Spinal cord (tissue), 10 donors: ENCODE measurements around the gene MAP2K7. TPM values are rescaled to one million over a fixed set of nuclear protein-coding genes. Genes with fewer than 3 reads are reported as not detected.
"Not testable (repeated sequence)": the region's sequence is repeated elsewhere in the genome, so short reads cannot be mapped to it uniquely, and the experiment has no call there.

Source experiments
- DNase-seq, 6 donors: peaks; one replicate each; pipeline versions ENCODE4 v3.0.0 to v3.0.0-alpha.2; 2013 to 2015; ENCODE audit warnings: low spot score in 6 of 6, low read depth in 4 of 6
- H3K27ac ChIP-seq: one replicate; pipeline ENCODE4 v1.5.1; 2013; ENCODE audit warnings: low read depth, low read length, control low read depth
- H3K27me3 ChIP-seq: one replicate; pipeline ENCODE4 v1.6.1; 2013; ENCODE audit warnings: low read length; ENCODE audit not compliant: control insufficient read depth, insufficient read depth
- H3K36me3 ChIP-seq: one replicate; pipeline ENCODE4 v1.6.1; 2013; ENCODE audit warnings: low read length; ENCODE audit not compliant: control insufficient read depth, insufficient read depth
- H3K4me1 ChIP-seq: one replicate; pipeline ENCODE4 v1.6.1; 2013; ENCODE audit warnings: low read length; ENCODE audit not compliant: control insufficient read depth, insufficient read depth
- H3K4me3 ChIP-seq: one replicate; pipeline ENCODE4 v1.5.1; 2013; ENCODE audit warnings: low read depth, low read length, control low read depth
- H3K9me3 ChIP-seq: one replicate; pipeline ENCODE4 v1.6.1; 2013; ENCODE audit warnings: low read length; ENCODE audit not compliant: control insufficient read depth, insufficient read depth
- WGBS: methylation state at CpG from one replicate; pipeline ENCODE4 v1.1.5; 2013; ENCODE audit warnings: missing lambda C conversion rate; ENCODE audit not compliant: insufficient coverage; 5-methylcytosine and 5-hydroxymethylcytosine counted together
- polyA plus RNA-seq, 2 donors: library from polyadenylated mRNA; unstranded; fragments of 120-200 nt; gene quantifications; one replicate each; pipeline ENCODE4 v1.2.1, GENCODE V29; 2013; ENCODE audit not compliant: insufficient read length in 2 of 2
- total RNA-seq, 2 donors: library from RNA; depleted of rRNA in 1 of 2; stranded (reverse); fragments of 120-200 nt in 1 of 2; fragments of >200 nt in 1 of 2; gene quantifications; one replicate each; pipeline versions ENCODE4 v1.2.3 to v1.2.4, GENCODE V29; 2013 to 2014
- donor health status: healthy.

MAP2K7 gene
- total and polyA plus RNA-seq, 4 donors: 8.1 to 36.8 (median 21.7) TPM

- no peak overlapping the region for H3K27ac ChIP-seq
- H3K4me3 ChIP-seq: no peak overlapping the region
- H3K9me3 ChIP-seq: no peaks in the 10 kb centered on the region
- H3K36me3 ChIP-seq: no peaks in the 10 kb centered on the region
- peaks cover 19% of the 10 kb centered on the region for H3K27me3 ChIP-seq
- peaks cover 4% of the 10 kb centered on the region for H3K4me1 ChIP-seq
- WGBS: 80% methylated on average over 1 of the region's 2 CpGs
- no peak for DNase-seq
Measured at GRCh38 chr19:7883796-7884570, 19.7 kb upstream of the MAP2K7 start.

- Histone ChIP-seq H3K9me3 (no peaks in the 10 kb centered on the region), H3K4me3 (no peak overlapping the region), H3K4me1 (peaks cover 4% of the 10 kb centered on the region), H3K36me3 (no peaks in the 10 kb centered on the region), H3K27ac (no peak overlapping the region), H3K27me3 (peaks cover 19% of the 10 kb centered on the region)
- WGBS: 76% methylated on average over 5 of the region's 8 CpGs
- no peak for DNase-seq
Measured at GRCh38 chr19:7885818-7886217, 17.9 kb upstream of the MAP2K7 start.

- H3K4me3 ChIP-seq: no peak overlapping the region
- H3K27me3 ChIP-seq: peaks cover 19% of the 10 kb centered on the region
- no peaks in the 10 kb centered on the region for H3K9me3 ChIP-seq
- DNase-seq: no peak
- peaks cover 4% of the 10 kb centered on the region for H3K4me1 ChIP-seq
- 77% methylated on average over 14 of the region's 16 CpGs for WGBS
- H3K27ac ChIP-seq: no peak overlapping the region
- H3K36me3 ChIP-seq: no peaks in the 10 kb centered on the region
Measured at GRCh38 chr19:7887408-7888144, 16.1 kb upstream of the MAP2K7 start.

- no peaks in the 10 kb centered on the region for H3K9me3 ChIP-seq
- peaks cover 19% of the 10 kb centered on the region for H3K27me3 ChIP-seq
- no peak within 1 kb of the TSS for H3K4me3 ChIP-seq
- H3K4me1 ChIP-seq: peaks cover 4% of the 10 kb centered on the region
- 9% methylated on average over 53 of the region's 53 CpGs for WGBS
- no peaks in the 10 kb centered on the region for H3K36me3 ChIP-seq
- no peak within 1 kb of the TSS for H3K27ac ChIP-seq
- DNase-seq: no peak
Measured at GRCh38 chr19:7888145-7888825, 15.4 kb upstream of the MAP2K7 start, which contains the start of gene LRRC8E. LRRC8E (plus strand) TSS chr19:7888510; CDS start chr19:7895604, 7,094 bp downstream.

DNA sequence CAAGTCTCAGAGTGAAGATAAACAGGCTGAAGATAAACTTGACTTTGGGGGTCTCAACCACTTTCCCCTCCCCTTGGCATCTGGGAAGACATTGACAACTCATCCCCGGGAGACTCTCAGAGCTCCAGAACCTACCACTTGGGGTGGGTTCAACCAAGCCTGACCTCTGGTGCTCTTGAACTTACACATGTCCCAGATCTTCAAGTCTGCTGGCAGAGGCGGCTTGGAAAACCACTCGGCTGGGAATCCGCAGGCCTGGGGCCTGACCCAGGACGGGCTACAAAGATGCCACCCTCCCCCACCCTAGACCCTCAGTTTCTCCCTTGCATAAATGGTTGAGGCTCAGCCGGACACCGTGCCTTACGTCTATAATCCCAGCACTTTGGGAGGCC is 14.9 kb upstream of the MAP2K7 start:
- Histone ChIP-seq H3K27me3 (peaks cover 19% of the 10 kb centered on the region), H3K36me3 (no peaks in the 10 kb centered on the region), H3K9me3 (no peaks in the 10 kb centered on the region), H3K4me1 (peaks cover 4% of the 10 kb centered on the region), H3K27ac (no peak overlapping the region), H3K4me3 (no peak overlapping the region)
- 76% methylated on average over 8 of the region's 8 CpGs for WGBS
- DNase-seq: no peak

DNA sequence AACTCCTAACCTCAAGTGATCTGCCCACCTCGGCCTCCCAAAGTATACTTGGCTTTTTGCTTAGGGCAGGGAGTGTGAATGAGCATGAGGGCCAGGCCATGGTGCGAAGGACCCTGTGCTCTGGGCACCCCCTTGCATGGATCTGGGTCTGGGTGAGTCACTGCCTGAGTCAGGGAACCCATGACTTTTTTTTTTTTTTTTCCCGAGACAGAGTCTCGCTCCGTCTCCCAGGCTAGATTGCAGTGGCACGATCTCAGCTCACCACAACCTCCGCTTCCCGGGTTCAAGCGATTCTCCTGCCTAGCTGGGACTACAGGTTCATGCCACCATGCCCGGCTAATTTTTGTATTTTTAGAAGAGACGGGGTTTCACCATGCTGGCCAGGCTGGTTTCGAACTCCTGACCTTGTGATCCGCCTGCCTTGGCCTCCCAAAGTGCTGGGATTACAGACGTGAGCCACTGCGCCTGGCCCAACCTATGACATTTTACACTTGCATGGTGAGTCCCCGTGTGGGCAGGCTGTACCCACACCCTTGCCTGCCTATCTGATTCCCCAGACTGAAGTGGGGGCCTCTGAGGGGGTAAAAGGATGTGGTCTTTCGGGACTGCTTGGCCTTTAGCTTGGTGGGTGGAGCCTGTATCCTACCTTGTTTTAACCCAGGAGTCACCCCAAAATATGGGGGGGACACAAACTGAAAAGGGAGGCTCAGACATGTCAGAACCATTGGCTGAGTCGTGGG is 10.1 kb upstream of the MAP2K7 start:
- DNase-seq, H3K27ac ChIP-seq, H3K27me3 ChIP-seq, H3K4me3 ChIP-seq, H3K4me1 ChIP-seq, H3K9me3 ChIP-seq, H3K36me3 ChIP-seq: not testable (repeated sequence)
- 87% methylated on average over 15 of the region's 18 CpGs for WGBS

- DNase-seq: no peak
- Histone ChIP-seq H3K9me3 (no peaks in the 10 kb centered on the region), H3K36me3 (no peaks in the 10 kb centered on the region), H3K4me1 (no peaks in the 10 kb centered on the region), H3K27me3 (peaks cover 4% of the 10 kb centered on the region), H3K27ac (no peak overlapping the region), H3K4me3 (no peak overlapping the region)
- 61% methylated on average over 18 of the region's 18 CpGs for WGBS
Measured at GRCh38 chr19:7894612-7895309, 8.9 kb upstream of the MAP2K7 start.

- DNase-seq: no peak
- no peaks in the 10 kb centered on the region for H3K9me3 ChIP-seq
Measured at GRCh38 chr19:7895565-7895964, 8.1 kb upstream of the MAP2K7 start.

GRCh38 chr19:7897292-7897691 is 6.4 kb upstream of the MAP2K7 start:
- Histone ChIP-seq H3K27ac (no peak overlapping the region), H3K4me3 (no peak overlapping the region), H3K4me1 (peaks cover under 1% of the 10 kb centered on the region), H3K27me3 (peaks cover 4% of the 10 kb centered on the region), H3K9me3 (no peaks in the 10 kb centered on the region), H3K36me3 (no peaks in the 10 kb centered on the region)
- no peak for DNase-seq
- WGBS: 87% methylated on average over 11 of the region's 11 CpGs

More at GRCh38 chr19:7895565-7895964, 8.1 kb upstream of the MAP2K7 start:
- Histone ChIP-seq H3K4me3 (no peak overlapping the region), H3K4me1 (no peaks in the 10 kb centered on the region), H3K27ac (no peak overlapping the region), H3K36me3 (no peaks in the 10 kb centered on the region), H3K27me3 (peaks cover 4% of the 10 kb centered on the region)
- 85% methylated on average over 12 of the region's 13 CpGs for WGBS
